Measurements from ENCODE around the gene TUBGCP3. TPM values are rescaled to one million over a fixed set of nuclear protein-coding genes. Genes with fewer than 3 reads are reported as not detected.

The TUBGCP3 gene
- total RNA-seq, 1 experiment from 2014 or later = 37.3 TPM

DNA sequence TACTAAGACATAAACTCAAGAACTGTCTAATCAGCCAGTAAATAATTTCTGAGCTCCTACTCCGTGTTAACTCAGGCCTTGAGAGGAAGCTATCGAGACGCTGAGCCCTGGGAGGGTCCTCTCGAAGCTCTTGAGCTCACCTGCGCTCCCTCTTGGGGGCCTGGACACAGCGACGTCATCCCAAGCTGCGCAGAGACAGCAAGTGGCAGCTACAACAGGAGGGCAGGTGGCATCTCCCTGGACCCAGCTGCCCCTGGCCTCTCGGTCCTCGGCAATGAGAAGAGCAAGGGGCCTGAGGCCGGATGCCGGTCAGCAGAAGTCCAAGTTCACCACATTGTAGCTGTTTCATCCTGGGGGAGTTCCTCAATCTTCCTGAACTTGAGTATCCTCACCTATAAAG lies 30.5 kb upstream of the TUBGCP3 start:
- Histone ChIP-seq H4K20me1 (ENCODE audit: control insufficient read depth, insufficient read depth, insufficient read length) (no peaks in the 10 kb centered on the region), H3K9ac (ENCODE audit: extremely low read depth, insufficient read length, low read length) (no peak overlapping the region), H3K79me1 (ENCODE audit: insufficient read depth, low read depth, low read length, poor library complexity, severe bottlenecking) (no peaks in the 10 kb centered on the region), H3K27ac (ENCODE audit: insufficient read length, low read depth, low read length) (no peak overlapping the region), H4K5ac (ENCODE audit: insufficient read length, low read depth, low read length) (no peak overlapping the region), H3T11ph (ENCODE audit: low read length) (no peak overlapping the region), H3K23ac (ENCODE audit: insufficient read length, low read depth, low read length) (no peak overlapping the region), H2BK120ac (ENCODE audit: low read depth, low read length, poor library complexity, severe bottlenecking) (no peak overlapping the region), H3K4me1 (ENCODE audit: insufficient read depth, low read length) (no peaks in the 10 kb centered on the region), H3K27me3 (ENCODE audit: insufficient read depth, low read length) (no peaks in the 10 kb centered on the region), H3K9me3 (ENCODE audit: control insufficient read depth, low read depth, low read length) (no peaks in the 10 kb centered on the region), H2AFZ (ENCODE audit: low read length) (no peak overlapping the region), H4K91ac (ENCODE audit: insufficient read length, low read depth, low read length) (no peak overlapping the region), H2BK15ac (ENCODE audit: low read depth, low read length) (no peak overlapping the region), H3K18ac (ENCODE audit: insufficient read length, low read depth, low read length) (no peak overlapping the region), H4K8ac (replicated peaks; ENCODE audit: insufficient read length, low read depth, low read length) (no peak overlapping the region), H2BK20ac (ENCODE audit: low read depth, low read length, poor library complexity, severe bottlenecking) (no peak overlapping the region), H3K4me2 (ENCODE audit: insufficient read depth, insufficient read length, low read length) (no peak overlapping the region), H2AK5ac (ENCODE audit: insufficient read length, low read length) (no peak overlapping the region), H3K14ac (ENCODE audit: insufficient read depth, low read length) (no peak overlapping the region), H3K56ac (ENCODE audit: insufficient read length, low read depth, low read length) (no peak overlapping the region), H3K4ac (ENCODE audit: low read depth, low read length) (no peak overlapping the region), H2BK12ac (ENCODE audit: insufficient read length, low read depth, low read length) (no peak overlapping the region), H3K23me2 (ENCODE audit: insufficient read length, low read depth, low read length, poor library complexity, severe bottlenecking) (no peaks in the 10 kb centered on the region), H2BK5ac (ENCODE audit: insufficient read length, low read length) (no peak overlapping the region), H3K79me2 (ENCODE audit: insufficient read depth, low read length) (no peaks in the 10 kb centered on the region)
- Mint-ChIP-seq H3K27me3 (ENCODE audit: low read depth) (peaks cover 57% of the 10 kb centered on the region), H3K36me3 (ENCODE audit: insufficient read depth in 1 of 3, low read depth in 3 of 3) (no peaks in the 10 kb centered on the region), H3K4me1 (peaks cover 0 to 7% of the 10 kb centered on the region in 2 experiments; a peak in 2 of 4 replicates), H3K27ac (no peak overlapping the region), H3K9me3 (no peaks in the 10 kb centered on the region), H3K4me3 (no peak overlapping the region)
- no CpG with 5 or more reads among the region's 12 CpGs for WGBS (ENCODE audit: extremely low coverage, insufficient read length, low lambda C conversion rate)
- no peak for TF ChIP-seq CTCF (conservative IDR thresholded peaks at IDR 0.05)
- no peak for DNase-seq

All from H9 (cell line).